Sigmoid colon (tissue), 7 donors: ENCODE data around the gene LSM5. TPM values are rescaled to one million over a fixed set of nuclear protein-coding genes. Genes with fewer than 3 reads are reported as not detected.
"Not testable (repeated sequence)": the region's sequence is repeated elsewhere in the genome, so short reads cannot be mapped to it uniquely, and the experiment has no call there.

Experiments used
- DNase-seq: peaks from one replicate; pipeline ENCODE4 v3.0.0-alpha.2; 2019
- H3K27ac ChIP-seq, 4 donors: fragments of 200-600 bp; sonication (generic); one replicate each; pipeline ENCODE4 v1.5.1; 2016 to 2019; ENCODE audit warnings: mild to moderate bottlenecking in 1 of 4
- H3K27me3 ChIP-seq, 3 donors: fragments of 200-600 bp; sonication (generic); one replicate each; pipeline ENCODE4 v1.5.1; 2019; ENCODE audit warnings: mild to moderate bottlenecking in 1 of 3
- H3K36me3 ChIP-seq, 4 donors: fragments of 200-600 bp; sonication (generic); one replicate each; pipeline ENCODE4 v1.5.1; 2016 to 2019
- H3K4me1 ChIP-seq, 4 donors: fragments of 200-600 bp; sonication (generic); one replicate each; pipeline ENCODE4 v1.5.1; 2017 to 2019
- H3K4me3 ChIP-seq, 4 donors: fragments of 200-600 bp; sonication (generic); one replicate each; pipeline ENCODE4 v1.5.1; 2017 to 2019; ENCODE audit warnings: mild to moderate bottlenecking in 2 of 4, moderate library complexity in 1 of 4
- H3K9me3 ChIP-seq, 4 donors: fragments of 200-600 bp in 3 of 4; sonication (generic) in 3 of 4; one replicate each; pipeline versions ENCODE4 v1.5.1 to v1.6.1; 2013 to 2019
- EP300 ChIP-seq, 4 donors: sonication (generic); formaldehyde crosslinking; IDR thresholded peaks; one replicate each; pipeline ENCODE4 v1.6.1; 2017; ENCODE audit warnings: antibody characterized with exemption in 4 of 4
- POLR2A ChIP-seq, 2 donors: fragments of 450-650 bp; IDR thresholded peaks; one replicate each; pipeline ENCODE4 v1.6.1; 2016; ENCODE audit warnings: antibody characterized with exemption in 2 of 2, mild to moderate bottlenecking in 2 of 2, moderate library complexity in 2 of 2
- POLR2AphosphoS5 ChIP-seq, 4 donors: sonication (generic); formaldehyde crosslinking; IDR thresholded peaks; one replicate each; pipeline ENCODE4 v1.6.1; 2017; ENCODE audit warnings: antibody characterized with exemption in 4 of 4
- WGBS, 2 donors: extraction: QIAGEN DNeasy Blood & Tissue Kit; methylation state at CpG; one replicate each; pipeline ENCODE4 v1.1.7; 2013; 5-methylcytosine and 5-hydroxymethylcytosine counted together
- intact Hi-C: fragments of 100-400 bp; cut with DNase I; formaldehyde crosslinking; loops from one replicate; pipeline ENCODE4 v1.15.1; 2023
- polyA plus RNA-seq, 3 donors: library from polyadenylated mRNA; stranded (reverse); fragments of 200-250 nt; gene quantifications; one replicate each; pipeline ENCODE4 v1.2.3, GENCODE V29; 2013
- total RNA-seq, 4 donors: library from RNA; depleted of rRNA; stranded (reverse); fragments of >200 nt; gene quantifications; one replicate each; pipeline ENCODE4 v1.1.0, GENCODE V29; 2016
- TF ChIP-seq, protein P1 (sequence below), 4 experiments: fragments of 450-650 bp in 3 of 4; fragments of 200-600 bp in 1 of 4; IDR thresholded peaks; one replicate each; pipeline ENCODE4 v1.5.1; 2016 to 2019; ENCODE audit warnings: antibody characterized with exemption in 4 of 4, mild to moderate bottlenecking in 3 of 4, moderate library complexity in 2 of 4
- donor health status: healthy with polysubstance abuse.
- donor health status: Bipolar disorder and iron deficiency.
- donor health status: healthy.

Gene LSM5
- total and polyA plus RNA-seq, 7 donors = 17.8 to 107 (median 59.1) TPM

- H3K27me3 ChIP-seq = no peaks in the 10 kb centered on the region
- H3K4me3 ChIP-seq = no peak overlapping the region
- intact Hi-C loops = no loop called here
- no peak overlapping the region for H3K27ac ChIP-seq
- H3K4me1 ChIP-seq = peaks cover 0 to 8% (median 0%) of the 10 kb centered on the region in 4 donors
- WGBS, 2 donors = 74 to 76% methylated on average over 1 of the region's 1 CpG
- no peaks in the 10 kb centered on the region for H3K9me3 ChIP-seq
- no peak for DNase-seq
- H3K36me3 ChIP-seq = no peaks in the 10 kb centered on the region
- TF ChIP-seq, protein P1, sequence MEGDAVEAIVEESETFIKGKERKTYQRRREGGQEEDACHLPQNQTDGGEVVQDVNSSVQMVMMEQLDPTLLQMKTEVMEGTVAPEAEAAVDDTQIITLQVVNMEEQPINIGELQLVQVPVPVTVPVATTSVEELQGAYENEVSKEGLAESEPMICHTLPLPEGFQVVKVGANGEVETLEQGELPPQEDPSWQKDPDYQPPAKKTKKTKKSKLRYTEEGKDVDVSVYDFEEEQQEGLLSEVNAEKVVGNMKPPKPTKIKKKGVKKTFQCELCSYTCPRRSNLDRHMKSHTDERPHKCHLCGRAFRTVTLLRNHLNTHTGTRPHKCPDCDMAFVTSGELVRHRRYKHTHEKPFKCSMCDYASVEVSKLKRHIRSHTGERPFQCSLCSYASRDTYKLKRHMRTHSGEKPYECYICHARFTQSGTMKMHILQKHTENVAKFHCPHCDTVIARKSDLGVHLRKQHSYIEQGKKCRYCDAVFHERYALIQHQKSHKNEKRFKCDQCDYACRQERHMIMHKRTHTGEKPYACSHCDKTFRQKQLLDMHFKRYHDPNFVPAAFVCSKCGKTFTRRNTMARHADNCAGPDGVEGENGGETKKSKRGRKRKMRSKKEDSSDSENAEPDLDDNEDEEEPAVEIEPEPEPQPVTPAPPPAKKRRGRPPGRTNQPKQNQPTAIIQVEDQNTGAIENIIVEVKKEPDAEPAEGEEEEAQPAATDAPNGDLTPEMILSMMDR (IDR thresholded peaks at IDR 0.05) = no peak
- no peak for TF ChIP-seq POLR2AphosphoS5 (IDR thresholded peaks at IDR 0.05)
- no peak for TF ChIP-seq POLR2A (IDR thresholded peaks at IDR 0.05)
- TF ChIP-seq EP300 (IDR thresholded peaks at IDR 0.05) = no peak
Measured at GRCh38 chr7:32474008-32474407, 16.2 kb downstream of the LSM5 start.

- Histone ChIP-seq H3K4me1 (peaks cover 0 to 8% (median 0%) of the 10 kb centered on the region in 4 donors), H3K27ac (no peak overlapping the region), H3K27me3 (no peaks in the 10 kb centered on the region), H3K9me3 (no peaks in the 10 kb centered on the region), H3K4me3 (no peak overlapping the region), H3K36me3 (no peaks in the 10 kb centered on the region)
- TF ChIP-seq EP300 (IDR thresholded peaks at IDR 0.05) (no peak), POLR2AphosphoS5 (IDR thresholded peaks at IDR 0.05) (no peak), POLR2A (IDR thresholded peaks at IDR 0.05) (no peak)
- TF ChIP-seq, protein P1 (IDR thresholded peaks at IDR 0.05) = no peak
- DNase-seq = no peak
- WGBS, 2 donors = 82 to 90% methylated on average over 9 of the region's 9 CpGs
- intact Hi-C loops = no loop called here
Measured at GRCh38 chr7:32472015-32472414, 18.2 kb downstream of the LSM5 start.

DNA sequence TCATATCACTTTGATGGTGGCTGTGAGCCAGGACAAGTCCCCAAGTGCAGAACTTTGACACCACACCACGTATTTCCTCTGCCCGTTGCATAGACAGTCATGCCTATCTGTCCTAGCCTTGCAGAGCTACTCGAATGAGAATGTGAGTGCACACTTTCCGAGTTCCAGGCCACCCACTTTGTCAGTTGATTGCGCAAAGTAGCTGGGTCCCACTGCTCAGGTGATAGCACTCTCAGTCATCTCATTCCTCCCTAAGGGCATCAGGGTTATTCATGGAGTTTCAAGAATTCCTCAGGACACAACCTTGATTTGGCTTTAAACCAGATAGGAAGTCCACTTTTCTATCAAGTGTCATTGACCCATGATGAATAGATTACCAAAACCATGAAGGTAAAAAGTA, 19.3 kb downstream of the LSM5 start:
- H3K27me3 ChIP-seq = no peaks in the 10 kb centered on the region
- no peaks in the 10 kb centered on the region for H3K36me3 ChIP-seq
- H3K27ac ChIP-seq = no peak overlapping the region
- peaks cover 0 to 8% (median 0%) of the 10 kb centered on the region in 4 donors for H3K4me1 ChIP-seq
- no peaks in the 10 kb centered on the region for H3K9me3 ChIP-seq
- intact Hi-C loops = no loop called here
- no peak for DNase-seq
- WGBS, 2 donors = 65 to 71% methylated on average over 5 of the region's 5 CpGs
- no peak overlapping the region for H3K4me3 ChIP-seq
- TF ChIP-seq, protein P1 (IDR thresholded peaks at IDR 0.05) = no peak
- TF ChIP-seq POLR2AphosphoS5 (IDR thresholded peaks at IDR 0.05) (no peak), POLR2A (IDR thresholded peaks at IDR 0.05) (no peak), EP300 (IDR thresholded peaks at IDR 0.05) (no peak)

DNA sequence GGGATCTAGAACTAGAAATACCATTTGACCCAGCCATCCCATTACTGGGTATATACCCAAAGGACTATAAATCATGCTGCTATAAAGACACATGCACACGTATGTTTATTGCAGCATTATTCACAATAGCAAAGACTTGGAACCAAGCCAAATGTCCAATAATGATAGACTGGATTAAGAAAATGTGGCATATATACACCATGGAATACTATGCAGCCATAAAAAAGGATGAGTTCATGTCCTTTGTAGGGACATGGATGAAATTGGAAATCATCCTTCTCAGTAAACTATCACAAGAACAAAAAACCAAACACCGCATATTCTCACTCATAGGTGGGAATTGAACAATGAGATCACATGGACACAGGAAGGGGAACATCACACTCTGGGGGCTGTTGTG, 20.2 kb downstream of the LSM5 start:
- intact Hi-C loops, DNase-seq, H3K9me3 ChIP-seq, H3K4me1 ChIP-seq, H3K27ac ChIP-seq, H3K4me3 ChIP-seq, H3K27me3 ChIP-seq, H3K36me3 ChIP-seq: not testable (repeated sequence)
- no CpG with 5 or more reads among the region's 2 CpGs for WGBS, 2 donors

GRCh38 chr7:32464641-32465416, 25.4 kb downstream of the LSM5 start:
- H3K9me3 ChIP-seq, intact Hi-C loops, DNase-seq, H3K36me3 ChIP-seq, H3K4me1 ChIP-seq, H3K4me3 ChIP-seq, H3K27ac ChIP-seq, H3K27me3 ChIP-seq: not testable (repeated sequence)
- WGBS, 2 donors = 69 to 86% methylated on average over 18 of the region's 30 CpGs

DNA sequence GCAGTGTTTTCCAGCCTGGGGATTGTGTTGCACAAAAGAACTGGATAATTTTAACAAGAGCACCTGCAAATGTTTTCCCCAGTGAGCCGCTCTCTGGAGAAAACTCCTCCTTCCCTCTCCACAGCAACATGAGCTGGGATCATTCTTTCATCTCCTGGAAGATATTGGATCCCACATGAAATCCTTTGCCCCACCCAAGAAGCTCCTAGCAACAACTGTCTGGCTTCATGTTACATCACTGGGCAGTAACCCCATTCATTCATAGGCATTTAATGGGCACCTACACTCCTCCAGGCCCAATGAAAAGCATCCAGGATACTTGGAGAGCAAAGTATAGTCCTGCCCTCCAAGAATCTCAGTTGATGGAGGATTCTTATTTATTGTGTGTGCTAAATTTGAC, 27.2 kb downstream of the LSM5 start:
- no peaks in the 10 kb centered on the region for H3K27me3 ChIP-seq
- no peak overlapping the region for H3K4me3 ChIP-seq
- no peaks in the 10 kb centered on the region for H3K36me3 ChIP-seq
- no peak overlapping the region for H3K27ac ChIP-seq
- no peak for DNase-seq
- intact Hi-C loops = no loop called here
- H3K9me3 ChIP-seq = no peaks in the 10 kb centered on the region
- WGBS, 2 donors = 97 to 100% methylated on average over 1 of the region's 1 CpG
- TF ChIP-seq POLR2A (IDR thresholded peaks at IDR 0.05) (no peak), POLR2AphosphoS5 (IDR thresholded peaks at IDR 0.05) (no peak), EP300 (IDR thresholded peaks at IDR 0.05) (no peak)
- TF ChIP-seq, protein P1 (IDR thresholded peaks at IDR 0.05) = no peak
- H3K4me1 ChIP-seq = no peaks in the 10 kb centered on the region
